Measurements from ENCODE around the gene TMEM8B.

GRCh38 chr9:35868933-35869332 lies 39.9 kb downstream of the TMEM8B start:
- TF ChIP-seq, protein P1, sequence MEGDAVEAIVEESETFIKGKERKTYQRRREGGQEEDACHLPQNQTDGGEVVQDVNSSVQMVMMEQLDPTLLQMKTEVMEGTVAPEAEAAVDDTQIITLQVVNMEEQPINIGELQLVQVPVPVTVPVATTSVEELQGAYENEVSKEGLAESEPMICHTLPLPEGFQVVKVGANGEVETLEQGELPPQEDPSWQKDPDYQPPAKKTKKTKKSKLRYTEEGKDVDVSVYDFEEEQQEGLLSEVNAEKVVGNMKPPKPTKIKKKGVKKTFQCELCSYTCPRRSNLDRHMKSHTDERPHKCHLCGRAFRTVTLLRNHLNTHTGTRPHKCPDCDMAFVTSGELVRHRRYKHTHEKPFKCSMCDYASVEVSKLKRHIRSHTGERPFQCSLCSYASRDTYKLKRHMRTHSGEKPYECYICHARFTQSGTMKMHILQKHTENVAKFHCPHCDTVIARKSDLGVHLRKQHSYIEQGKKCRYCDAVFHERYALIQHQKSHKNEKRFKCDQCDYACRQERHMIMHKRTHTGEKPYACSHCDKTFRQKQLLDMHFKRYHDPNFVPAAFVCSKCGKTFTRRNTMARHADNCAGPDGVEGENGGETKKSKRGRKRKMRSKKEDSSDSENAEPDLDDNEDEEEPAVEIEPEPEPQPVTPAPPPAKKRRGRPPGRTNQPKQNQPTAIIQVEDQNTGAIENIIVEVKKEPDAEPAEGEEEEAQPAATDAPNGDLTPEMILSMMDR (IDR thresholded peaks at IDR 0.05) = no peak
- TF ChIP-seq EZH2 (IDR thresholded peaks at IDR 0.05; ENCODE audit: borderline replicate concordance, insufficient read depth, low read depth, low read length, poor library complexity, severe bottlenecking) = no peak
